Stimulated activated CD4-positive, alpha-beta T cell treated with anti-CD3 and anti-CD28 coated beads, Interleukin-4, amount 100 ng/mL, for 48 hours (primary cell): Measurements from ENCODE around the gene C1orf210.

Source experiments
- DNase-seq, 2 donors: peaks; one replicate each; pipeline ENCODE4 v3.0.0-alpha.2; 2020; ENCODE audit warnings: low read depth in 2 of 2

Gene C1orf210

GRCh38 chr1:43250351-43250761 lies 35.0 kb downstream of the C1orf210 start:
- DNase-seq = no peak

- no peak for DNase-seq
Measured at GRCh38 chr1:43247256-43247921, 38.0 kb downstream of the C1orf210 start.

GRCh38 chr1:43246466-43247213 lies 38.7 kb downstream of the C1orf210 start:
- no peak for DNase-seq

- DNase-seq = no peak
Measured at GRCh38 chr1:43243299-43243698, 42.1 kb downstream of the C1orf210 start.

GRCh38 chr1:43241413-43241836 lies 44.0 kb downstream of the C1orf210 start:
- no peak for DNase-seq

- no peak for DNase-seq
Measured at GRCh38 chr1:43239484-43239883, 45.9 kb downstream of the C1orf210 start.

GRCh38 chr1:43238991-43239469 lies 46.4 kb downstream of the C1orf210 start:
- no peak for DNase-seq

GRCh38 chr1:43238085-43238484 lies 47.3 kb downstream of the C1orf210 start:
- peak; percentile 7 for DNase-seq

- no peak for DNase-seq
Measured at GRCh38 chr1:43237121-43237520, 48.3 kb downstream of the C1orf210 start.

GRCh38 chr1:43235451-43236121 lies 49.8 kb downstream of the C1orf210 start:
- no peak for DNase-seq

- DNase-seq = no peak
Measured at GRCh38 chr1:43235040-43235439, 50.3 kb downstream of the C1orf210 start.

GRCh38 chr1:43234267-43234666 lies 51.1 kb downstream of the C1orf210 start:
- DNase-seq = no peak

- no peak for DNase-seq
Measured at GRCh38 chr1:43233631-43234030, 51.8 kb downstream of the C1orf210 start.

GRCh38 chr1:43232482-43232881 lies 52.9 kb downstream of the C1orf210 start:
- DNase-seq = no peak

GRCh38 chr1:43232074-43232473 lies 53.3 kb downstream of the C1orf210 start:
- DNase-seq = no peak
